ENCODE measurements around the gene DISC1. TPM values are rescaled to one million over a fixed set of nuclear protein-coding genes. Genes with fewer than 3 reads are reported as not detected.

The DISC1 gene
- total RNA-seq, 1 experiment from 2014 or later, result 1.8 TPM

GRCh38 chr1:231731268-231731667 is 104.7 kb downstream of the DISC1 start:
- no peak overlapping the region for H3K9ac ChIP-seq (ENCODE audit: low read length)
- DNase-seq (ENCODE audit: low read depth, low spot score) (no peak), ATAC-seq (no peak)
- no peak overlapping the region for H3K27ac ChIP-seq (ENCODE audit: low read depth, low read length)
- H3K4me2 ChIP-seq (ENCODE audit: low read length), result no peak overlapping the region
- H2AFZ ChIP-seq (ENCODE audit: low read depth, low read length, poor library complexity, severe bottlenecking), result no peak overlapping the region
- H3K9me3 ChIP-seq (ENCODE audit: control insufficient read depth in 1 of 2, insufficient read depth in 1 of 2, low read depth in 1 of 2, low read length in 2 of 2), result no peaks in the 10 kb centered on the region
- ChIA-PET POLR2A (no interaction called here), RAD21 (ENCODE audit: low non-redundant PET in 1 of 2, low total read pairs in 2 of 2, uncharacterized antibody in 2 of 2, unreplicated experiment in 2 of 2) (no interaction called here), CTCF (no interaction called here)
- H3K4me3 ChIP-seq (replicated peaks in 1 of 2; ENCODE audit: low read depth in 1 of 2, low read length in 2 of 2), result no peak overlapping the region
- BruUV-seq (replicated peaks), result no TSS peak
- no peaks in the 10 kb centered on the region for H3K4me1 ChIP-seq (ENCODE audit: control insufficient read depth in 1 of 2, insufficient read depth in 2 of 2, low read length in 2 of 2)
- H4K20me1 ChIP-seq (ENCODE audit: insufficient read depth), result no peaks in the 10 kb centered on the region
- no peaks in the 10 kb centered on the region for H3K79me2 ChIP-seq (ENCODE audit: insufficient read depth, low read length)
- intact Hi-C loops (cut with micrococcal nuclease), result no loop called here
- no peaks in the 10 kb centered on the region for H3K27me3 ChIP-seq (ENCODE audit: insufficient read depth, low read length)
- no peaks in the 10 kb centered on the region for H3K9me2 ChIP-seq (ENCODE audit: insufficient read depth)
- TF ChIP-seq ELF1 (IDR thresholded peaks at IDR 0.05; ENCODE audit: borderline replicate concordance, low read depth), result no peak
- TF ChIP-seq TCF7L2 (IDR thresholded peaks at IDR 0.05; ENCODE audit: borderline replicate concordance, extremely low read depth, insufficient read depth, insufficient read length), result no peak
- no peak for TF ChIP-seq ZFX (IDR thresholded peaks at IDR 0.05)
- no peak for TF ChIP-seq ZNF274 (IDR thresholded peaks at IDR 0.05; ENCODE audit: low read depth, low read length)
- TF ChIP-seq FOSL1 (IDR thresholded peaks at IDR 0.05; ENCODE audit: low read depth), result no peak
- TF ChIP-seq RAD21 (IDR thresholded peaks at IDR 0.05; ENCODE audit: low read depth), result no peak
- TF ChIP-seq POLR2AphosphoS5 (IDR thresholded peaks at IDR 0.05; ENCODE audit: low read depth, low read length), result no peak
- TF ChIP-seq, protein P1, sequence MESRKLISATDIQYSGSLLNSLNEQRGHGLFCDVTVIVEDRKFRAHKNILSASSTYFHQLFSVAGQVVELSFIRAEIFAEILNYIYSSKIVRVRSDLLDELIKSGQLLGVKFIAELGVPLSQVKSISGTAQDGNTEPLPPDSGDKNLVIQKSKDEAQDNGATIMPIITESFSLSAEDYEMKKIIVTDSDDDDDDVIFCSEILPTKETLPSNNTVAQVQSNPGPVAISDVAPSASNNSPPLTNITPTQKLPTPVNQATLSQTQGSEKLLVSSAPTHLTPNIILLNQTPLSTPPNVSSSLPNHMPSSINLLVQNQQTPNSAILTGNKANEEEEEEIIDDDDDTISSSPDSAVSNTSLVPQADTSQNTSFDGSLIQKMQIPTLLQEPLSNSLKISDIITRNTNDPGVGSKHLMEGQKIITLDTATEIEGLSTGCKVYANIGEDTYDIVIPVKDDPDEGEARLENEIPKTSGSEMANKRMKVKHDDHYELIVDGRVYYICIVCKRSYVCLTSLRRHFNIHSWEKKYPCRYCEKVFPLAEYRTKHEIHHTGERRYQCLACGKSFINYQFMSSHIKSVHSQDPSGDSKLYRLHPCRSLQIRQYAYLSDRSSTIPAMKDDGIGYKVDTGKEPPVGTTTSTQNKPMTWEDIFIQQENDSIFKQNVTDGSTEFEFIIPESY (IDR thresholded peaks at IDR 0.05; ENCODE audit: extremely low read depth, insufficient replicate concordance, low read length), result no peak
- TF ChIP-seq, protein P2, sequence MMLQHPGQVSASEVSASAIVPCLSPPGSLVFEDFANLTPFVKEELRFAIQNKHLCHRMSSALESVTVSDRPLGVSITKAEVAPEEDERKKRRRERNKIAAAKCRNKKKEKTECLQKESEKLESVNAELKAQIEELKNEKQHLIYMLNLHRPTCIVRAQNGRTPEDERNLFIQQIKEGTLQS (IDR thresholded peaks at IDR 0.05), result no peak
- TF ChIP-seq MAX (IDR thresholded peaks at IDR 0.05), result no peak
- no peak for TF ChIP-seq SP1 (IDR thresholded peaks at IDR 0.05; ENCODE audit: low read depth)
- no peak for TF ChIP-seq SIN3A (IDR thresholded peaks at IDR 0.05; ENCODE audit: low read depth)
- TF ChIP-seq CBX3 (IDR thresholded peaks at IDR 0.05; ENCODE audit: low read depth), result no peak
- TF ChIP-seq REST (IDR thresholded peaks at IDR 0.05; ENCODE audit: low read depth), result no peak
- no peak for TF ChIP-seq JUND (IDR thresholded peaks at IDR 0.05)
- TF ChIP-seq EZH2phosphoT487 (IDR thresholded peaks at IDR 0.05; ENCODE audit: borderline replicate concordance), result no peak
- TF ChIP-seq YY1 (IDR thresholded peaks at IDR 0.05; ENCODE audit: extremely low read depth, insufficient replicate concordance, low read depth, low read length), result no peak
- TF ChIP-seq, protein P3, sequence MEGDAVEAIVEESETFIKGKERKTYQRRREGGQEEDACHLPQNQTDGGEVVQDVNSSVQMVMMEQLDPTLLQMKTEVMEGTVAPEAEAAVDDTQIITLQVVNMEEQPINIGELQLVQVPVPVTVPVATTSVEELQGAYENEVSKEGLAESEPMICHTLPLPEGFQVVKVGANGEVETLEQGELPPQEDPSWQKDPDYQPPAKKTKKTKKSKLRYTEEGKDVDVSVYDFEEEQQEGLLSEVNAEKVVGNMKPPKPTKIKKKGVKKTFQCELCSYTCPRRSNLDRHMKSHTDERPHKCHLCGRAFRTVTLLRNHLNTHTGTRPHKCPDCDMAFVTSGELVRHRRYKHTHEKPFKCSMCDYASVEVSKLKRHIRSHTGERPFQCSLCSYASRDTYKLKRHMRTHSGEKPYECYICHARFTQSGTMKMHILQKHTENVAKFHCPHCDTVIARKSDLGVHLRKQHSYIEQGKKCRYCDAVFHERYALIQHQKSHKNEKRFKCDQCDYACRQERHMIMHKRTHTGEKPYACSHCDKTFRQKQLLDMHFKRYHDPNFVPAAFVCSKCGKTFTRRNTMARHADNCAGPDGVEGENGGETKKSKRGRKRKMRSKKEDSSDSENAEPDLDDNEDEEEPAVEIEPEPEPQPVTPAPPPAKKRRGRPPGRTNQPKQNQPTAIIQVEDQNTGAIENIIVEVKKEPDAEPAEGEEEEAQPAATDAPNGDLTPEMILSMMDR (IDR thresholded peaks at IDR 0.05 in 2 of 3, conservative IDR thresholded peaks at IDR 0.05 in 1 of 3; ENCODE audit: borderline replicate concordance in 1 of 3, insufficient read depth in 1 of 3, low read depth in 2 of 3, low read length in 2 of 3), result no peak
- TF ChIP-seq EZH2 (IDR thresholded peaks at IDR 0.05), result no peak
- H3K36me3 ChIP-seq (ENCODE audit: control insufficient read depth in 1 of 2, insufficient read depth in 2 of 2, low read length in 2 of 2), result no peaks in the 10 kb centered on the region
